Measurements from ENCODE around the gene TXLNA. TPM values are rescaled to one million over a fixed set of nuclear protein-coding genes. Genes with fewer than 3 reads are reported as not detected.
"Not testable (repeated sequence)": the region's sequence is repeated elsewhere in the genome, so short reads cannot be mapped to it uniquely, and the experiment has no call there.

TXLNA gene
- total RNA-seq, 4 donors from 2014 or later = 34.5 to 54.0 (median 40.7) TPM

DNA sequence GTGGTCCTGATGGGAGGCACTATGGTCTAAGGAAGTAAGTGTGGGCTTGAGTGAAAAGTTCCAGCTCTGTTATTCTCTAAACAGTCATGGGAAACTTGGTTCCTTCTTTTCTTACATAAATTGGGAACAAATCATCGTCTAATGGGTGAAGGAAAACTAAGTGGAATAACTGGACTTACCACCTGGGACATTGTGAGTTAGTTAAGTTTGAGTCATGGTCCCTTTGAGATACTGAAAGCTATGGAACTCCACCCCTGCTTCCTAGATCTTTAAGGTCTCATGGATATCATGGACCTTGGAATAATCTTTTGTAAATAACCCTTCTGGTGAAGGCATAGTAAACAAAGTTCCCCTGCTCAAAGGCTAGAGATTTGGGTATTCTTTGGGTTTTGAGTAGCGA is 16.1 kb upstream of the TXLNA start:
- Histone ChIP-seq H3K4me1 (no peaks in the 10 kb centered on the region), H3K27me3 (no peaks in the 10 kb centered on the region), H3K9me3 (no peaks in the 10 kb centered on the region), H3K27ac (peak overlapping the region in 3 of 4 donors; percentile 39 to 60 (median 54)), H3K4me3 (no peak overlapping the region), H3K36me3 (peaks cover 22 to 100% (median 52%) of the 10 kb centered on the region in 3 donors)
- intact Hi-C loops (cut with DNase I) = no loop called here
- DNase-seq = no peak
- no peak for TF ChIP-seq POLR2A (IDR thresholded peaks at IDR 0.05)
- TF ChIP-seq, protein P1, sequence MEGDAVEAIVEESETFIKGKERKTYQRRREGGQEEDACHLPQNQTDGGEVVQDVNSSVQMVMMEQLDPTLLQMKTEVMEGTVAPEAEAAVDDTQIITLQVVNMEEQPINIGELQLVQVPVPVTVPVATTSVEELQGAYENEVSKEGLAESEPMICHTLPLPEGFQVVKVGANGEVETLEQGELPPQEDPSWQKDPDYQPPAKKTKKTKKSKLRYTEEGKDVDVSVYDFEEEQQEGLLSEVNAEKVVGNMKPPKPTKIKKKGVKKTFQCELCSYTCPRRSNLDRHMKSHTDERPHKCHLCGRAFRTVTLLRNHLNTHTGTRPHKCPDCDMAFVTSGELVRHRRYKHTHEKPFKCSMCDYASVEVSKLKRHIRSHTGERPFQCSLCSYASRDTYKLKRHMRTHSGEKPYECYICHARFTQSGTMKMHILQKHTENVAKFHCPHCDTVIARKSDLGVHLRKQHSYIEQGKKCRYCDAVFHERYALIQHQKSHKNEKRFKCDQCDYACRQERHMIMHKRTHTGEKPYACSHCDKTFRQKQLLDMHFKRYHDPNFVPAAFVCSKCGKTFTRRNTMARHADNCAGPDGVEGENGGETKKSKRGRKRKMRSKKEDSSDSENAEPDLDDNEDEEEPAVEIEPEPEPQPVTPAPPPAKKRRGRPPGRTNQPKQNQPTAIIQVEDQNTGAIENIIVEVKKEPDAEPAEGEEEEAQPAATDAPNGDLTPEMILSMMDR (IDR thresholded peaks at IDR 0.05) = no peak
- WGBS, 2 donors = 66 to 69% methylated on average over 2 of the region's 2 CpGs

DNA sequence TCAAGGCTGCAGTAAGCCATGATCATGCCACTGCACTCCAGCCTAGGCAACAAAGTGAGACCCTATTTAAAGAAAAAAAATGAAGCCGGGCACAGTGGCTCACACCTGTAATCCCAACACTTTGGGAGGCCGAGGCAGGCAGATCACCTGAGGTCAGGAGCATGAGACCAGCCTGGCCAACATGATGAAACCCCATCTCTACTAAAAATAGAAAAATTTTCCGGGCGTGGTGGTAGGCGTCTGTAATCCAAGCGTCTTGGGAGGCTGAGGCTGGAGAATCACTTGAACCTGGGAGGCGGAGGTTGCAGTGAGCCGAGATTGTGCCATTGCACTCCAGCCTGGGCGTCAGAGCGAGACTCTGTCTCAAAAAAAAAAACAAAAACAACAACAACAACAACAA is 13.8 kb upstream of the TXLNA start:
- H3K9me3 ChIP-seq; H3K27me3 ChIP-seq; H3K4me1 ChIP-seq; intact Hi-C loops (cut with DNase I); H3K27ac ChIP-seq; DNase-seq; H3K4me3 ChIP-seq: not testable (repeated sequence)
- 88 to 98% methylated on average over 9 to 10 of the region's 10 CpGs for WGBS, 2 donors
- H3K36me3 ChIP-seq = peaks cover 22 to 100% (median 44%) of the 10 kb centered on the region in 3 donors

DNA sequence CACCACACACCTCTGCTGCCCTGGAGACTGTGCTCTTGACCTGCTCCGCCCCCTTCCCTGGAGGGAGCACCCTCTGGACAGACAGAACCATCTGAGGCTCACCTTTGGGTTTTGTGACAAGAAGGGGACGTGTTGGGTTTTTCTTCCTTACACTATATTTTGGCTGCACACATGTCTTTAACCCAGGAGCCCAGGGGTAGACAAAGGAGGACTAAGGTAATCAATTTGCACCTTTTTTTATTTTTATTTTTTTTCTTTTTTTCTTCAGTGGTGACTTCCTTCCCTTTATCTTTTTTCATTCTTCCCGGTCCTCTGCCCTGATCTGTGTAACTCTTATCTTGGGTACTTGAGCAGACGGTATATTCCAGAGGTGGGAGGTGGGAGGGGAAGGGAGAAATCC is 8.5 kb upstream of the TXLNA start:
- H3K27me3 ChIP-seq = no peaks in the 10 kb centered on the region
- H3K4me1 ChIP-seq = no peaks in the 10 kb centered on the region
- WGBS, 2 donors = 89 to 98% methylated on average over 4 of the region's 4 CpGs
- no peak for TF ChIP-seq POLR2A (IDR thresholded peaks at IDR 0.05)
- TF ChIP-seq, protein P1 (IDR thresholded peaks at IDR 0.05) = no peak
- H3K9me3 ChIP-seq = no peaks in the 10 kb centered on the region
- H3K4me3 ChIP-seq = no peak overlapping the region
- no peak for DNase-seq
- H3K27ac ChIP-seq = no peak overlapping the region
- peaks cover 15 to 95% (median 45%) of the 10 kb centered on the region in 3 donors for H3K36me3 ChIP-seq
- intact Hi-C loops (cut with DNase I) = no loop called here

DNA sequence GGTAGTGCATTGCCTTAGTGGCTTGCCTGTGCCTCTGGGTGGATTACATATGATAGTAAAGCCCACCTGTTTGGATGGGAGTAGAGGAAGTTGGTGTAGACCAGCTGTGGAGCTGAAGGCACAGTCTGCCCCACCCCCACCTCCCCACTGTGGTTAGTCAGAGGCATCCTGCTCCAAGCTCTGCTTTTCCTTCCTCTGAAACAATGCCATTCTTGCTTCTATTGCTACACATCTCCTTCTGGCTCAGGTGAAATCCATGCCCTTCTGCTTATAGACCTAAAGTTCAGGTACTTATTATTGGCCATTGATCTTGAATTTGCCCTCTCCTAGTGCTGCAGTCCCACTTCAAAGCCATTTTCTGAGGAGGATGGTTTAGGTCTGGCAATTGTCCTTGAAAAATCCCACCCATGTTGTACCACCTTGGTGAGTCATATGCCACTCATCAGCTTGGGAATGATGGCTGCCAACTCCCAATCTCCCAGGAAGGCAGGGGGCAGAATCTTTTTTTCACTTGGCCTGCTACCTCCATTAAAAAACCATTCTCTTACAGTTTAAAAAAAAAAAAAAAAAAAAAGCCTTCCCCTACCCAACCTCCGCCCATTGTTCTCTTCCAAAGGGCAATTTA is 6.7 kb upstream of the TXLNA start:
- Histone ChIP-seq H3K4me1 (no peaks in the 10 kb centered on the region), H3K4me3 (no peak overlapping the region), H3K27ac (no peak overlapping the region), H3K36me3 (peaks cover 12 to 77% (median 32%) of the 10 kb centered on the region in 3 donors), H3K9me3 (no peaks in the 10 kb centered on the region), H3K27me3 (no peaks in the 10 kb centered on the region)
- DNase-seq = no peak
- 75 to 88% methylated on average over 1 of the region's 1 CpG for WGBS, 2 donors
- TF ChIP-seq, protein P1 (IDR thresholded peaks at IDR 0.05) = no peak
- no peak for TF ChIP-seq POLR2A (IDR thresholded peaks at IDR 0.05)
- intact Hi-C loops (cut with DNase I) = no loop called here

DNA sequence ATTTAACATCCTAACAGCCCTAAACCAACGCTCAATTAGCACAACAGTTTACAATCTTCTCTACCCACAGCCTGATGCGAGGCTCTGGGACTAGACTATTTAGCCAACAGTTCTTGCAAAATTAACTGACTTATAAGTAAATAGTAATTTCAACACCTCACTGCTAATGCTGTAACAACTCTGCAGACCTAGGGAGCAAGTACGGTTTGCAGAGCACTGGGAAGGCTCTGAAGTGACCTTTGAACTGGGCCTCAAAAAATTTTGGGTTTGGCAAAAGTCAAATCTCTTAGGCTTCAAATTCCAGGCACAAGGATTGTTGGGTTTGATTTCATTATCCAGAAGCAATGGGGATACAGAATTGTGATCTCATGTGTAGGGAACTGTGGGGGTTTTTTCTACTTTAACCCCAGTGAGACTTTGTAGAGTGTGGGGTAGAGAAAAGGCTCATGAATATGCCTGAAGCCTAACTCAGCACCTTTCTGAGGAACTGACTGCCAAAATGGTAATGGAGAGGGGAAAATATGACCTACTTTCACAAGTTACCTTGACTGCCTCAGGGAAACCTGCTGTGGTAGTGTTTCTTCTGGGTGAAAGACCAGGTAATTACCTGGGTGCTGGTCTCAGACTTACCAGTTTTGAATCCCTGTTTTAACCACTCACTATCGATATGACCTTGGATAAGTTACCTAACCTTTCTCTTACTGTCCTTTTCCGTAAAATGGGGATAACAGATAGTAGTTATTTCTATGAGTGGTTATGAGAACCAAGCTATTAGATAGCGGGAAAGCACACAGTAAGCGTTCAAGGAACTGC is 889 bp upstream of the TXLNA start:
- no peak for TF ChIP-seq POLR2A (IDR thresholded peaks at IDR 0.05)
- TF ChIP-seq, protein P1 (IDR thresholded peaks at IDR 0.05) = no peak
- Histone ChIP-seq H3K27ac (peak overlapping the region; percentile 87 to 98 (median 96)), H3K9me3 (no peaks in the 10 kb centered on the region), H3K4me3 (peak overlapping the region; percentile 45 to 81 (median 70)), H3K36me3 (peaks cover 0 to 42% (median 0%) of the 10 kb centered on the region in 3 donors), H3K27me3 (no peaks in the 10 kb centered on the region), H3K4me1 (peaks cover 16 to 46% (median 34%) of the 10 kb centered on the region in 3 donors)
- WGBS, 2 donors = 75 to 83% methylated on average over 7 of the region's 7 CpGs
- intact Hi-C loops (cut with DNase I) = no loop called here
- DNase-seq = no peak

Measured in esophagus squamous epithelium (tissue), 5 donors.